Prostate gland (tissue), 2 donors: Measurements from ENCODE around the gene LRP2.

Experiments used
- CTCF ChIP-seq, 4 experiments: fragments of 200-600 bp in 2 of 4; fragments of 450-650 bp in 2 of 4; sonication (generic) in 2 of 4; IDR thresholded peaks; 1 replicate in 3 of 4; 2 replicates in 1 of 4; pipeline ENCODE4 v1.5.1; 2016 to 2019; ENCODE audit warnings: antibody characterized with exemption in 4 of 4, mild to moderate bottlenecking in 2 of 4, moderate library complexity in 2 of 4
- POLR2AphosphoS5 ChIP-seq: sonication (generic); formaldehyde crosslinking; IDR thresholded peaks from one replicate; pipeline ENCODE4 v1.6.1; 2017; ENCODE audit warnings: antibody characterized with exemption

DNA sequence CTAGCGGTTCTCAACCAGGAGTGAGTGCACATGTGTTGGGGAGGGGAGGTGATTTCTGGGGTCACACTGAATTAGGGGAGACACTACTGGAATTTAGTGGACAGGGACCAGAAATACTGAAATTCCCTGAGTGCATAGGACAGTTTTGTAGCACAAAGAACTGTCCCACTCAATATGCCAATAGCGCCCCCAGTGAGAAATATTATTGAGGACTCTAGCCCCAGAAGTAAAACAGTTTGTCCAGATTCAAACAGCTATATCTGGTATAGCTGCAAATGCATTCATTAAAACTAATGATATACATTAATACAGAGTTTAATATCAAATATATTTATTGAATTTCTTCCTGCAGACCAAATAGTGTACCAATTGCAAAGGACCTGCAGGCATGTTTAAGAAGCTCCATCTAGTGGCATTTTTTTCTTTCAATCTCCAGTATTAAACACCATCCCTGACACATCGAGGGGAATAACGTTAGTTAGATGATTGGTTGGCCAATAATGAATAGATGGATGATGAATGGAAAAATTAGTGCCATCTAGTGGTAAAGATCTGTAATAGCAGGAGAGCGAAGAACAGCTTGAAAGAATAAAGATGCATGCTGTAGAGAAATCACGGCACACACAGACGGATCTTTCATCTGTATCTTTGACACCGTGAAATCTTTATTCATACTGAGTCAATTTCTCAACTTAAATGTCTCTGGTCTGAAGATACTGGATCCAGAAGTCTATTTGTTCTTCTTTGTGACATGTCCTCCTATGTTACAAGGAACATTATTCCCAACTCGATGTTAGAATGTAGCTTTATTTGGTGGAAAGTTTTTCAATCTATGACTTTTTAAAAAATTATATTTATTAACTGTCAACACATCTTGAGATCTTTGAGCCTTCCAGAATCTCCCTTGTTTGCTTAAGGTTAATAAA is 230.5 kb downstream of the LRP2 start:
- TF ChIP-seq CTCF (IDR thresholded peaks at IDR 0.05), result peak; percentile 64 to 78 (median 74)
- TF ChIP-seq POLR2AphosphoS5, result no peak
